Measurements from ENCODE around the gene ATP8B4. TPM values are rescaled to one million over a fixed set of nuclear protein-coding genes. Genes with fewer than 3 reads are reported as not detected.

ATP8B4 gene
- total and polyA plus RNA-seq, 10 of the 15 experiments (the other 5 are each of a cell fraction or from before 2014, with no cell fraction given) = 0.02 to 0.94 (median 0.19) TPM

DNA sequence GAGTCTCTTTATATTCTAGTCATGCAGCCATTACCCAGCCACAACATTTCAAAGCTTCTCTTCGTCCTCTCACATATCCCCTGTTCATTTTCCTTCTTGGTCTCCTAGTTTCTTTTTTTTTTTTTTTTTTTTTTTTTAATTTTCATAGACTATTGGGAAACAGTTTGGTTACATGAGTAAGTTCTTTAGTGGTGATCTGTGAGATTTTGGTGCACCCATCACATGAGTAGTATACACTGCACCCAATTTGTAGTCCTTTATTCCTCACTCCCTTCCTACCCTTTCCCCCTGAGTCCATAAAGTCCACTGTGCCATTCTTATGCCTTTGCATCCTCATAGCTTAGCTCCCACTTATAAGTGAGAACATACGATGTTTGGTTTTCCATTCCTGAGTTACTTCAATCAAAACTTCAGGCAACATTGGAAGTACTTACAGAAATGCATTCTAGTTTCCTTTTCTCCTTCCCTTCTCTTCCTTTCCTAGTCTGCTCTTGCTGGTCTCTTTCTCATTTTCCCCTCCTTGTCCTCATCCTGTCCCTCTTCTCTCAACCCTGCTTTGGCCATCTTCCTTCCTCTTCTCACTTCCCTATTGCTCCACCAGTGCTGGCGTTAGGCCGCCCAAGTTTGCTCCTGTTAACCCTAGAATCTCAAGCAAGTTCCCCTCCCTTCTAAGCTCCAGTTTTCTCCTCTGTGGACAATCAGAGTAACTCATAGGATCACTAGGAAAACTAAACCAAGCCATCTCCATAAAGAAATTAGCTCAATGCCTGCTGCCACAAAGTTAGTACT, 4.8 kb downstream of the ATP8B4 start:
- no peak overlapping the region for H3K27ac ChIP-seq (ENCODE audit: control insufficient read depth, insufficient read depth)
- in situ Hi-C loops (cut with MboI) (no loop called here), intact Hi-C loops (cut with micrococcal nuclease; ENCODE audit: unreplicated experiment) (no loop called here)
- BruUV-seq (replicated peaks) = no TSS peak
- RAD21 ChIA-PET (ENCODE audit: unreplicated experiment) = no interaction called here
- no peak for ATAC-seq
- H4K20me1 ChIP-seq (ENCODE audit: control insufficient read depth, insufficient read depth) = no peaks in the 10 kb centered on the region
- H3K9me3 ChIP-seq (replicated peaks; ENCODE audit: control insufficient read depth, insufficient read depth, low read length) = no peaks in the 10 kb centered on the region
- POLR2A ChIA-PET = interaction anchor here (0.6 kb wide), 1 partner anchor 864 kb away, joined by 3 read pairs; no protein-coding TSS in a partner anchor
- peaks cover 0 to 6% of the 10 kb centered on the region in 2 experiments; a peak in 2 of 4 replicates for H3K27me3 ChIP-seq (replicated peaks in 1 of 2; ENCODE audit: control insufficient read depth in 2 of 2, insufficient read depth in 2 of 2, low read length in 1 of 2)
- FAIRE-seq = no peak
- no peaks in the 10 kb centered on the region for H3K36me3 ChIP-seq (ENCODE audit: control insufficient read depth in 2 of 2, insufficient read depth in 2 of 2, low read length in 1 of 2)
- H3K4me1 ChIP-seq (ENCODE audit: control insufficient read depth, insufficient read depth, low read length) = peaks cover 9% of the 10 kb centered on the region
- H3K9ac ChIP-seq (ENCODE audit: control insufficient read depth, insufficient read depth, low read length) = no peak overlapping the region
- TF ChIP-seq MTA2 (IDR thresholded peaks at IDR 0.05; ENCODE audit: low read depth) = no peak
- peak; percentile 22; the same call in 1 of the 2 replicates for TF ChIP-seq SPI1 (IDR thresholded peaks at IDR 0.05; ENCODE audit: borderline replicate concordance, insufficient read depth, low read depth, low read length)
- no peaks in the 10 kb centered on the region for H3K79me2 ChIP-seq (ENCODE audit: control insufficient read depth, insufficient read depth, low read length)
- WGBS (ENCODE audit: insufficient coverage, insufficient replicate concordance, low lambda C conversion rate, missing lambda C conversion rate) = 30% methylated on average over 4 of the region's 4 CpGs
- CTCF ChIA-PET = interaction anchor here (0.7 to 3.5 kb wide), 8 partner anchors 12 to 1320 kb away, joined by 3 to 9 read pairs (median 4); no protein-coding TSS in a partner anchor
- H3K4me2 ChIP-seq (ENCODE audit: control insufficient read depth, insufficient read depth) = no peak overlapping the region
- no peak for DNase-seq (ENCODE audit: low read depth, low spot score)
- H3K4me3 ChIP-seq = no peak overlapping the region
- no peak overlapping the region for H2AFZ ChIP-seq (ENCODE audit: control insufficient read depth, low read depth, low read length)
- SMC1A ChIA-PET (ENCODE audit: uncharacterized antibody, unreplicated experiment) = interaction anchor here (0.6 to 1.2 kb wide), 2 partner anchors 35 to 180 kb away, joined by 4 read pairs; no protein-coding TSS in a partner anchor

DNA sequence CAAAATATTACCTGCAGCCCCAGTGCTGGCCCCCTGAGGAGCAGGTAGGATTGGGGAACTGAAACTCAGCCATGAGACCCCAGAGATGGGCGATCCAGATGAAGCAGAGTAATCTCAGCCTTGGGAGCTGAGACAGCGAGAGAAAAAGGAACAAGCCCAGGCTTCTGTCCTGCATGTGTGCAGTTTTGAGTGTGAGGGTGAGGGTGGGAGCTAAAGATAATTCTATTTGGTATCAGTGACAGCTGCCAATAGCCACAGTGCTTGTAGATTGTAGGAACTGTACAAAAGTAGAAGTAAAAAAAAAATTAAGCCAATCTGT, 5.9 kb downstream of the ATP8B4 start:
- DNase-seq (ENCODE audit: low read depth, low spot score) = no peak
- SMC1A ChIA-PET (ENCODE audit: uncharacterized antibody, unreplicated experiment) = interaction anchor here (0.6 kb wide), 1 partner anchor 73 kb away, joined by 3 read pairs; no protein-coding TSS in a partner anchor
- CTCF ChIA-PET = interaction anchor here (0.6 to 0.7 kb wide), 2 partner anchors 109 to 842 kb away, joined by 3 to 4 read pairs; no protein-coding TSS in a partner anchor
- Histone ChIP-seq H3K27me3 (replicated peaks in 1 of 2; ENCODE audit: control insufficient read depth in 2 of 2, insufficient read depth in 2 of 2, low read length in 1 of 2) (peaks cover 0 to 6% of the 10 kb centered on the region in 2 experiments; a peak in 2 of 4 replicates), H3K9me3 (replicated peaks; ENCODE audit: control insufficient read depth, insufficient read depth, low read length) (no peaks in the 10 kb centered on the region), H3K36me3 (ENCODE audit: control insufficient read depth in 2 of 2, insufficient read depth in 2 of 2, low read length in 1 of 2) (no peaks in the 10 kb centered on the region), H3K79me2 (ENCODE audit: control insufficient read depth, insufficient read depth, low read length) (no peaks in the 10 kb centered on the region), H4K20me1 (ENCODE audit: control insufficient read depth, insufficient read depth) (no peaks in the 10 kb centered on the region), H3K9ac (ENCODE audit: control insufficient read depth, insufficient read depth, low read length) (no peak overlapping the region), H3K4me1 (ENCODE audit: control insufficient read depth, insufficient read depth, low read length) (peaks cover 20% of the 10 kb centered on the region), H3K4me3 (no peak overlapping the region), H3K27ac (ENCODE audit: control insufficient read depth, insufficient read depth) (no peak overlapping the region), H3K4me2 (ENCODE audit: control insufficient read depth, insufficient read depth) (peak overlapping the region; percentile 42; the same call in 1 of the 2 replicates), H2AFZ (ENCODE audit: control insufficient read depth, low read depth, low read length) (no peak overlapping the region)
- WGBS (ENCODE audit: insufficient coverage, insufficient replicate concordance, low lambda C conversion rate, missing lambda C conversion rate) = 27% methylated on average over 2 of the region's 2 CpGs
- POLR2A ChIA-PET = interaction anchor here (0.7 kb wide), 1 partner anchor 70 kb away, joined by 5 read pairs; no protein-coding TSS in a partner anchor
- intact Hi-C loops (cut with micrococcal nuclease; ENCODE audit: unreplicated experiment) = no loop called here
- RAD21 ChIA-PET (ENCODE audit: unreplicated experiment) = no interaction called here
- no TSS peak for BruUV-seq (replicated peaks)
- ATAC-seq = peak; percentile 38; the same call in 2 of the 3 replicates
- TF ChIP-seq PAX8 (IDR thresholded peaks at IDR 0.05) (no peak), SPI1 (IDR thresholded peaks at IDR 0.05; ENCODE audit: borderline replicate concordance, insufficient read depth, low read depth, low read length) (peak; percentile 74)
- FAIRE-seq = no peak
- in situ Hi-C loops (cut with MboI) = no loop called here

Data from GM12878 (cell line).